ENCODE measurements around the gene MAN1A2.

The MAN1A2 gene

DNA sequence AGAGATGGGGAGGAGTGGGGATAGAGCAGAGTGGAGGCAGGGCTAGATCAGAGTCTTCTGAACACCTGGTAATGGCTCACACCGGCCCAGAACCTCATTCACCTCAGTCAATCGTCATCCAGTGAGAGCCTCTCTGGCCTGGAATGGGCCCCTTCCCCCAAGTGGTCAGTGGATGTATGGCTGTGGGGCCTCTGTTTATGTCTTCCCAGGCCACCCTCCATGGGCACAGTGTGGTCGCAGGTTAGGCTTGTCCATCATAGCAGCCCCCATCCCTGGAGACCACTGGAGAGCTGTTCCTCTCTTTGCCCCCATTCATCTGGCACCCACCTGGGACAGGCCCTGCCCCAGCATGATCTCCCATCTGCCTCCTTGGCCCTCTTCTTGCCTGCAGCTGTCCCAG is 209.0 kb downstream of the MAN1A2 start:
- no peak for DNase-seq (ENCODE audit: low read depth)

DNA sequence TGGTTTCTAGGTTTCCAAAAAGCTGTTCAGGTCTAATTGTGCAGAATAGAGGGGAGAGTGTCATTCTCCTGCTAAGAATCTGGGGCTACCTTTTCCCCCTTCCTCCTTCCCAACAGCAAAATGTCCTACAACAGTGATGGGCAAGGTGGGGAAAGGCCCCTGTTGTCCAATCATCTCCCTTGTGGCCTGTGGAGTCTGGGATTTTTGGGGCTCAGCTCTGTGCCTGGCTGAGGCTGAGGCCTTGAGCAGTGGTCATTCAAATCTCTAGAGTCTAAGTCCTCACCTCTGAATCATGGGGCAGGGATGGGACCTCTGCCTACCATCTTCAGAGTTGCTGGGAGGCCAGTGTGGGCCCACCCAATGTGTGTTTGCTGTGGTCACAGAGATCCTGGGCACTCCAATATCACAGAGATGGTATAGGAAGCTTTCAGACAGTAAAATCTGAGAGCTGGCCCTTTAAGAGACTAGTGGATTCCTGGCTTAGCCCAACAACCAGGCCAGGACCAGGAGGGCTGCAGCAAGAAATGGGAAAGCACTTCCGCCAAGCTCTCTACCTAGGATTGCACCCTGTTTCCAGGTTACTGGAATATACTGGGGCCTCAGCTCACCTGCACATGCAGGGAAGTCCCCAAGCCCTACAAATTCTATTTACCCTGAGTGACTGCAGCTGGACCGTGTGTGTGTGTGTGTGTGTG is 210.1 kb downstream of the MAN1A2 start:
- no peak for DNase-seq (ENCODE audit: low read depth)

- DNase-seq (ENCODE audit: low read depth), result no peak
Measured at GRCh38 chr1:117578466-117578865, 211.2 kb downstream of the MAN1A2 start.
